ENCODE measurements around the gene CAPN8.
"Not testable (repeated sequence)": the region's sequence is repeated elsewhere in the genome, so short reads cannot be mapped to it uniquely, and the experiment has no call there.

Gene CAPN8

GRCh38 chr1:223525957-223526356, 139.5 kb downstream of the CAPN8 start:
- DNase-seq (ENCODE audit: low read depth), result no peak

DNA sequence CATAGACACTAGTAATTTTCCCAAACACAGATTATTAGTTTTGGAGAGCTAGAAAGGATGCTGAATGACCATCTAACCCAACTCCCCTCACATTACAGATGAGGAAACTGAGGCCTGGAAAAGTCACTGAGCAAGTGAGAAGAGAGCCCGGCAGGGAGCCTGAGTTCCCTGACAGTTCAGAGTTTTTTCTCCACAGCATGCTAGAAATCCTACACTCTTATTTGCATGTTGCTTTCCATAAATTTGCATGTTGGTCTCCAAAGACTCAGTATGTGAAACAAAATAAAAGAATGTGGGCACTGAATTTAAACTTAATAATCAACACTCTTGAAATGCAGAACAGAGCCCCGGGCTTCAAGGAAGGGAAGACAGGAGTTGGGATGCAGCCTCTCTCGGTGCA, 140.0 kb downstream of the CAPN8 start:
- no peak for DNase-seq (ENCODE audit: low read depth)

DNA sequence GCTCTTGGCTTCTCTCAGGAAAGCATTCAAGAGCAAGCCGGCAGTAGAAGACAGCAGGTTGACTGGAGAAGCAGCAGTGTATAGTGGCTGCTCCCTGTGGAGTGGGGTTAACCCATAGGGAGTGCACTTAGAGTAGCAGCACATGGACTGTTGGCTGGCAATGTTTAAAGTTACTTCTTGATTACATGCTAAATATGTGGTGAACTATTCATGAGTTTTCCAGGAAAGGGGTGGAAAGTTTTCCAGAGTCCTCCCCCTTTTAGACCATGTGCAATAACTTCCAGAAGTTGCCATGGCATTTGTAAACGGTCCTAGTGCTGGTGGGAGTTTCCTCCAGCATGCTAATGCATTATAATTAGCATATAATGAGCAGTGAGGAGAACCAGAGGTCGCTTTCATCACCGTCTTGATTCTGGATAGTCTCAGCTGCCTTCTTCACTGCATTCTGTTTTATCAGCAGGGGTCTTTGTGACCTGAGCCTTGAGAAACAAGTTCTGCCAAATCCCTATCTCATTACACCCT, 140.5 kb downstream of the CAPN8 start:
- no peak for DNase-seq (ENCODE audit: low read depth)

DNA sequence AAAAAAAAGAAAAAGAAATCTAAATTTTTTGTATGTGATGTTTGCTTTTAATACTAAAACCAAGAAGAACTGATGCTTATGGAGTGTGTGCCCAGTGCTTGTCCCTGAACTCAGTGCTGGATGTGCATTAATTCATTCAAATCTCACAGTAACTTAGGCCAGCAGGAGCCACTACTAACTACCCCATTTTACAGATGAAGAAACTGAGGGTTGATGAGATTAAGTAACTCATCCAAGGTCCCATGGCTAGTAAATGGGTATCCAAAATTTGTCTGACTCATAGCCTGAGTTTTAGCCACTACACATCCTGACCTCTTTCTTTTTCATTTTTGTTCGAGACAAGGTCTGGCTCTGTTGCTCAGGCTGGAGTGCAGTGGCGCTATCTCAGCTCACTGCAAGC, 144.4 kb downstream of the CAPN8 start:
- DNase-seq (ENCODE audit: low read depth), result no peak

DNA sequence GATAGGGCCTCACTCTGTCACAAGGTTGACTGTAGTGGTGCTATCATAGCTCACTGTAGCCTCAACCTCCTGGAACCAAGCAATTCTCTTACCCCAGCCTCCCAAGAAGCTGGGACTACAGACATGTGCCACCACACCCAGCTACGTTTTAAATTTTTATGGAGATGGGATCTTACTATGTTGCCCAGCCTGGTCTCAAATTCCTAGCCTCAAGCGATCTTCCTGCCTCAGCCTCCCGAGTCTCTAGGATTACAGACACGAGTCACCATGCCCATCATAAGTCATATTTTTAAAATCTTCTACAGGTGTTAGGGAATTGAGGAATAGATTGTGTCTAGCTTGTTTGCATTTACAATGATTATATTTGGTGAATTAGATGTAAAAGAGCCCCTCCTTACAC, 145.3 kb downstream of the CAPN8 start:
- DNase-seq (ENCODE audit: low read depth), result no peak

DNA sequence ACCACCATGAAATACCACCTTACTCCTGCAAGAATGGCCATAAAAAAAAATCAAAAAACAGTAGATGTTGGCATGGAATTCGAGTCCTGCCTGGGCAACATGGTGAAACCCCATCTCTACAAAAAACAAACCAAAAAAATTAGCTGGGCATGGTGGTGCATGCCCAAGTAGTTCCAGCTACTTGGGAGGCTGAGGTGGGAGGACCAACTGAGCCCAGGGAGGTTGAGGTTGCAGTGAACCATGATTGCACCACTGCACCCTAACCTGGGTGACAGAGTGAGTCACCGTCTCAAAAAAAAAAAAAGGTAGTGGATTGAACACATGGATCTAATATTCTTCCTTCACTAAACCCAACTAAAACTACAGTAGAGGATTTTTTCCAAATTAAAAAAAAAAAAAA, 146.4 kb downstream of the CAPN8 start:
- DNase-seq (ENCODE audit: low read depth), result no peak

GRCh38 chr1:223518553-223518952, 146.9 kb downstream of the CAPN8 start:
- DNase-seq (ENCODE audit: low read depth), result not testable (repeated sequence)

- no peak for DNase-seq (ENCODE audit: low read depth)
These were observed 149.6 kb downstream of the CAPN8 start for GRCh38 chr1:223515926-223516325.

DNA sequence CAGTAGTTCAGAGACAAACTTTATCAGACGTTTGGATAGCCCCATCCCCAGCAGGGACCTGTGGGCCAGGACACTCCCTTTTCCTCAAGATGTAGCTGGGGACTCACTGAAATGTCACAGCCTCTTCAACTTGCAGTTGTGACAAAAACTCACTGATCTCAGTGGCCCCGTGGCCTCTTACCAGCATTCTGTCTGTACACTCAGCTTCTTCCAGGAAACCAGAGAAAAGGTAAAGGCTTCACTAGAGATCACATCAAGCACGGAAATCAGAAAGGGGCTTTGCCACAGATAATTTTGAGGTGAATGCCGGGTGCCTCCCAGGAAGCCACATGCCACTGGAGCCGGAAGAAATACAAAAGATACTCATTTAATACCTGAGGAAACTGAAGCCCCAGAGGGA, 150.1 kb downstream of the CAPN8 start:
- DNase-seq (ENCODE audit: low read depth), result no peak

GRCh38 chr1:223514644-223515043, 150.9 kb downstream of the CAPN8 start:
- no peak for DNase-seq (ENCODE audit: low read depth)

DNA sequence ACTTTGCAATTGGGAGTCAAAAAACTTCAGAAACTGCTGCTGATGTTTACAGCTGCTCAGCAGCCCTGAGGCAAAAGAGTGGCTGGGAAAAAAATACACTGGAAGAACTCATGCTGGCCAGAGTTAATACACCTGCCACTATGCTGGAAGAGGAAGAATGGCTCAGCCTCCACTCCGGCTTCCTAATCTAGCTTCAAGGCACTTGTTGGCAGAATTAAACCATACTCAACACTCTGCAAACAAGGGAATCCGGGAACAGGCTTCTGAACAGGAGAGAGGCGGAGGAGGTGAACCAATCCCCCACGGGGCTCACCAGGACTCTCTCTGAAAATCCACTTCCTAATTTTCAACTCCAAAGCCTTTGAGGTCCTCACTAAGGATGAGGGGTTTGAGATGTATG, 152.2 kb downstream of the CAPN8 start:
- DNase-seq (ENCODE audit: low read depth), result no peak

DNA sequence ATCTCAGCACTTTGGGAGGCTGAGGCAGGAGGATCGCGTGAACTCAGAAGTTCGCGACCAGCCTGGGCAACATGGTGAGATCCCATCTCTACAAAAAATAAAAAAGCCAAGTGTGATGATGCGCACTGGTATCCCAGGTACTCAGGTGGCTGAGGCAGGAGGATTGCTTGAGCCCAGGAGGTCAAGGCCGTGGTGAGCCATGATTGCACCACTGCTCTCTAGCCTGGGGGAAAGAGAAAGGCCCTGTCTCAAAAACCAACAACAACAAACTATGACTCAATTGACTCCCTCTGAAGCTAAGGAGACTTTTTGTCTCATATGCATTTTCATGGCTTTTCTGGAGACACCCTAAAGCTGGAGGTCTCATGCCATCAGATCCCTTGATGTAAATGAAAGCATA, 153.4 kb downstream of the CAPN8 start:
- DNase-seq (ENCODE audit: low read depth), result no peak

- DNase-seq (ENCODE audit: low read depth), result no peak
These were observed 156.7 kb downstream of the CAPN8 start for GRCh38 chr1:223508796-223509195.

DNA sequence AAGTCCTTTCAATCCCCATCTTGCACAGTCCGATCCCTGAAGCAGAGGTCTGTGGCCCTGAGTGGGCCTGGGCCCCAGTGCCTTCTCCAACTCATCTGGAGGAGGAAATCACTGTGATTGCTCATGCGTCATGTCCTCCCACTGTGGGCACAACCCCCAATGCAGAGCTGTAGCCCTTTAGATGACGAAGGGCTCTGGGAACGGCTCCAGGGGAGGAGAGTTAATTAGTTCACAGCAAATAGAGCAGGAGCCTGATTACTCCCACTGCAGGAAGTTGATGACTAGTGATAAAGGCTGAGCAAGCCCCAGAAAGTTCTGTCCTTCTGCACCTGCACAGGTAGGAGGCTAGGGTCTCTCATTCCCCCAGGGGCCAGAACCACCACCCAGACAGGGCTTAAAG, 160.8 kb downstream of the CAPN8 start:
- peak; percentile 77 for DNase-seq (ENCODE audit: low read depth)

GRCh38 chr1:223503348-223503747, 162.2 kb downstream of the CAPN8 start:
- DNase-seq (ENCODE audit: low read depth), result no peak

GRCh38 chr1:223500560-223501425, 164.7 kb downstream of the CAPN8 start:
- DNase-seq (ENCODE audit: low read depth), result peak; percentile 92

GRCh38 chr1:223496883-223497282, 168.6 kb downstream of the CAPN8 start:
- no peak for DNase-seq (ENCODE audit: low read depth)

GRCh38 chr1:223494926-223495645, 170.4 kb downstream of the CAPN8 start:
- DNase-seq (ENCODE audit: low read depth), result no peak

DNA sequence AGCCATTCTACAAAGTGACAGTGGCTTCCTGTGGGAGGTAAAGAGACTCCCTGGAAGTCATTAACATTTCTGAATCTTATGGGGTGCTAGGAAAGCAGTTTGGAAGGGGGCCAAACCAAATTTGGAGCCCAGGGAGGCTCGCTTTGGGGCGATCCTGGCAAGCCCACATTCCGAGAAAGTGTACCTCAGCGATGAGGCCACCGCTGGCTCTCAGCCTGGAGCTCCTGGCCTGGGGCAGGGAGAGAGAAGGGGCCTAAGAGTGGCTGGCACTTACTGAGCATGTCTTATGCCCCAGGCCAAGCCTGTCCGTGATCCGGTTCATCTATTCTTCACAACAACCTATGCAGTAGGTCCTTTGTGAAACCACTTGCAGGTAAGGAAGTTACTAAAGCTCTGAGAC, 173.5 kb downstream of the CAPN8 start:
- no peak for DNase-seq (ENCODE audit: low read depth)

All from stromal cell of bone marrow (primary cell).